NCI-H1105 treated with DMSO at 0.1 percent for 48 hours (cell line): Measurements from ENCODE around the gene SPNS1.
"Not testable (repeated sequence)": the region's sequence is repeated elsewhere in the genome, so short reads cannot be mapped to it uniquely, and the experiment has no call there.

Experiments
- DNase-seq: peaks from one replicate; lab custom pipeline; 2025; lab: John Stamatoyannopoulos, UW

The SPNS1 gene, protein sequence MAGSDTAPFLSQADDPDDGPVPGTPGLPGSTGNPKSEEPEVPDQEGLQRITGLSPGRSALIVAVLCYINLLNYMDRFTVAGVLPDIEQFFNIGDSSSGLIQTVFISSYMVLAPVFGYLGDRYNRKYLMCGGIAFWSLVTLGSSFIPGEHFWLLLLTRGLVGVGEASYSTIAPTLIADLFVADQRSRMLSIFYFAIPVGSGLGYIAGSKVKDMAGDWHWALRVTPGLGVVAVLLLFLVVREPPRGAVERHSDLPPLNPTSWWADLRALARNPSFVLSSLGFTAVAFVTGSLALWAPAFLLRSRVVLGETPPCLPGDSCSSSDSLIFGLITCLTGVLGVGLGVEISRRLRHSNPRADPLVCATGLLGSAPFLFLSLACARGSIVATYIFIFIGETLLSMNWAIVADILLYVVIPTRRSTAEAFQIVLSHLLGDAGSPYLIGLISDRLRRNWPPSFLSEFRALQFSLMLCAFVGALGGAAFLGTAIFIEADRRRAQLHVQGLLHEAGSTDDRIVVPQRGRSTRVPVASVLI

GRCh38 chr16:28974437-28975157 lies at the start of gene SPNS1:
Gene SPNS1, plus strand, starts transcription at chr16:28974778. Its CDS starts 374 bp downstream, at chr16:28975152.
- peak; percentile 92 for DNase-seq

DNA sequence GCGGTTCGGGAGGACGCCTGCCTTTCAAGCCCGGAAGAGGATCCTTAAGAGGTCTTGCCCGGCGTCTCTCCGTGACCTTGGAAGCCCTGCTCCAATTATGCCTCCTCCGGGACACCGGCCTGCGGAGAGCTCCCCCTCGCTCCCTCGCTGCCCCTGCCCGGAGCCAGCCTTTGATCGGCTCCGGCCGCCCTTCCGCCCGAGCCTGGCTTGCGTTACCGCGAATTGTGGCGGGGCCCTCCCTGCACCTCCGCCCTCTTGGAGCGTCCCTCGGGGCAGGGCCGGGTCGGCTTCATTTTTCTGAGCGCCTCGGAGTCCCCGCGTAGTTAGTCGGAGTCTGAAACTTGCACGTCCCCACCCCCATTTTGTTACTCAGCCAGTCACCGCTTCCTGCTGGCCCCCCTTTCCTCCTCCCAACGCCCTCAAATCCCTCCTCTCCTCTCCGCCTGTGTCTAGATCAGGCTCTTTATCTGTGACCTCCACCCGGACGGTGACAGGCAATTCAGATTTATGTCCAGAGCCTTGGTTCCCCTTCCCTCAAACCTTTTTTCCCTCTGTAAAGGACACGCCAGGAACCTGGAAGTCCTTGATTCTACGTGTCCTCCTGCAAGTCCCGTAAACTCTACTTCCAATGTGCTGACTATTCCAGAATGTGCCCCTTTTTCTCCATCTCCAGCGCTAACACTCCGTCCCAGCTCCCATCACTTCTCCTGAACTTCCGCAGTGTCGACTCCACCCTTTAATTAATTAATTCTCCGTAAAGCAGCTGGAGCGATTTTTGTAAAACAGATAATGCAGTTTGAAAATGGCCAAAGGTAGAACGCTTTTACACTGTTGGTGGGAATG lies 49.0 kb upstream of the SPNS1 start:
- DNase-seq = peak; percentile 61

DNA sequence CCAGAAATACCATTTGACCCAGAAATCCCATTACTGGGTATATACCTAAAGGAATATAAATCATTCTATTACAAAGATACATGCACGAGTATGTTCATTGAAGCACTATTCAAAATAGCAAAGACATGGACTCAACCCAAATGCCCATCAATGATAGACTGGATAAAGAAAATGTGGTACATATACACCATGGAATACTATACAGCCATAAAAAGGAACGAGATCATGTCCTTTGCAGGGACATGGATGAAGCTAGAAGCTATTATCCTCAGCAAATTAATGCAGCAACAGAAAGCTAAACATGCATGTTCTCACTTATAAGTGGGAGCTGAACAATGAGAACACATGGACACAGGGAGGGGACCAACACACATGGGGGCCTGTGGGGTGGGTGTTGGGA lies 48.3 kb upstream of the SPNS1 start:
- DNase-seq = not testable (repeated sequence)

DNA sequence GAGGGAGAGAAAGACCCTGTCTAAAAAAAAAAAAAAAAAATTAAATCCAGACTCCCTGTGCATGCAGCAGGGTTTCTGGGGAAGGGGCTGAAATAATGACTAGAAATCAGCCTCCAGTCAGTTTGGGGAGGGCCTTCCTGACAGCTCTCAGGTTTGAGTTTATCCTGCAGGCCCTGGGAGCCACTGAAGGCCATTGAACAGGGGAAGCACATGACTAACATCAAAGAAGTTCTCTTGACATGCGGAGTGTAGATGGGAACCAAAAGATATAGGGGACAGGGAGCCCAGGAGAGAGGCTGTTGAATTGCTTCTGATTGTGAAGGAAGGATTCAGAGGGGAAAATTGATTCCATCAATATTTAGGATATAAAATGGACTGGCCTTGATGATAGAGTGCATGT lies 46.8 kb upstream of the SPNS1 start:
- DNase-seq = no peak

- no peak for DNase-seq
Measured at GRCh38 chr16:28930203-28930602, 44.4 kb upstream of the SPNS1 start.

DNA sequence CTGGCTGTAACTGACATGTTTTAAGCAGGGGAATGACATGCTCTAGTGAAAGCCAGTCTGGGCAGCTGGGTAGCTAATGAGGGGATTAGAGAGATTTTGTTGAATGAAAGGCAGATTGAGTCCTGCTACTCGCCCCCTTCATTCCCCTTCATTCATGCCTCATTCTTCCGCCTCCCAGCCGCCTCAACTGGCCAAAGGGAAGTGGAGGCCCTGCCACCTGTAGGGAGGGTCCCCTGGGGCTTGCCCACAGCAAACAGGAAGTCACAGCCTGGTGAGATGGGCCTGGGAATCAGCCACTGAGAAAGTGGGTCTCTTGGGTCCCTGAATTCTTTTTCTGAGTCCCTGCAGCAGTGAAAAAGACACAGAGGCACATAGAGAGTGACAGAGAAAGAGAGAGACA lies 43.9 kb upstream of the SPNS1 start:
- no peak for DNase-seq

GRCh38 chr16:28931801-28932225 lies 42.8 kb upstream of the SPNS1 start, which contains the start of gene CD19:
Gene CD19, plus strand, starts transcription at chr16:28931971. Its CDS starts 30 bp downstream, at chr16:28932001.
- DNase-seq = no peak

GRCh38 chr16:28932339-28933141 lies 42.0 kb upstream of the SPNS1 start:
- DNase-seq = no peak

DNA sequence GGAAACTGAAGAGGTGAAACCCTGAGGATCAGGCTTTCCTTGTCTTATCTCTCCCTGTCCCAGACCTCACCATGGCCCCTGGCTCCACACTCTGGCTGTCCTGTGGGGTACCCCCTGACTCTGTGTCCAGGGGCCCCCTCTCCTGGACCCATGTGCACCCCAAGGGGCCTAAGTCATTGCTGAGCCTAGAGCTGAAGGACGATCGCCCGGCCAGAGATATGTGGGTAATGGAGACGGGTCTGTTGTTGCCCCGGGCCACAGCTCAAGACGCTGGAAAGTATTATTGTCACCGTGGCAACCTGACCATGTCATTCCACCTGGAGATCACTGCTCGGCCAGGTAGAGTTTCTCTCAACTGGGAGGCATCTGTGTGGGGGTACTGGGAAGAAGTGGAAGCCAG lies 41.4 kb upstream of the SPNS1 start:
- no peak for DNase-seq

DNA sequence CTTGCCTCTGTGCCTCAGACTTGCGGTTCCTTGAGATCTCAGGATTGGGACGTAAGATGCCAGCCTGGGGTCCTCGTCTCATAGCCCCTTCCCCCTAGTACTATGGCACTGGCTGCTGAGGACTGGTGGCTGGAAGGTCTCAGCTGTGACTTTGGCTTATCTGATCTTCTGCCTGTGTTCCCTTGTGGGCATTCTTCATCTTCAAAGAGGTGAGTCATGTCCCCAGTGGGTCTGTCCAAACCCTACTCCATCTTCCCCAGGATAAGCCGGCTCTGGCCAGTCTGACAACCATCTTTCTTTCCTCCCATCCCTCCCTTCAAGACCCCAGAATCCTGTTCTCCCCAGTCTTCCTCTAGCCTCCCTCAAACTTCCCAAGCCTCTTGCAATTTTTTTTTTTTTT lies 39.2 kb upstream of the SPNS1 start:
- no peak for DNase-seq

- no peak for DNase-seq
Measured at GRCh38 chr16:28935924-28936783, 38.4 kb upstream of the SPNS1 start.

DNA sequence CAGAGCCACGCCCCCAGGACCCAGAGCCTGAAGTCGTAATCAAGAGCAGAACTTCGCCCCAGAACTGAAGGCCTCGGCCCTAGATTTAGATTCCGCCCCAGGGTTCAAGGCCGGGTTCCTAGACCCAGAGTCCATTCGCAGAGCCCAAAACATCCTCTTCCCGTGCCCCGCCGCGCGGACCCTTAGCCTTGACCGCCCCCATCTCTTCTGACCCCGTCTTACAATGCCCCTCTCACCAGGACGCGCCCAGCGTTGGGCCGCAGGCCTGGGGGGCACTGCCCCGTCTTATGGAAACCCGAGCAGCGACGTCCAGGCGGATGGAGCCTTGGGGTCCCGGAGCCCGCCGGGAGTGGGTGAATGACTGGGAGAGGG lies 37.8 kb upstream of the SPNS1 start:
- no peak for DNase-seq

DNA sequence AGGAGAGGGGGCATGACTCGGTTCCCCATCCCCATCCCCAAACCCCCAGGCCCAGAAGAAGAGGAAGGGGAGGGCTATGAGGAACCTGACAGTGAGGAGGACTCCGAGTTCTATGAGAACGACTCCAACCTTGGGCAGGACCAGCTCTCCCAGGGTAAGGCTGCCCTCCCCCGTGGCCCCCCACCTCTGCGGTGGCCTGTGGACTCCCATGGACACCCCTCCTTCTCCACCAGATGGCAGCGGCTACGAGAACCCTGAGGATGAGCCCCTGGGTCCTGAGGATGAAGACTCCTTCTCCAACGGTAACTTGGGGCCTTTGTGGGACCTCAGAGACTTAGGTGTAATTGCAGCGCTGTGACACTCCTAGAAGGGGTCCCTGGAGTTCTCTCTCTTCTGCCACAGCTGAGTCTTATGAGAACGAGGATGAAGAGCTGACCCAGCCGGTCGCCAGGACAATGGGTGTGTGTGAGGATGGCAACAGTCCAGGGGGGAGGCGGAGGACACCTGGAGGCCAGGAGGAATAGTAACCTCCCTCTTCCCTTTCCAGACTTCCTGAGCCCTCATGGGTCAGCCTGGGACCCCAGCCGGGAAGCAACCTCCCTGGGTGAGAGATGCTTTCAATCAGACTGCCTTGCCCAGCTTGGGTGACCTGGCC lies 37.2 kb upstream of the SPNS1 start:
- DNase-seq = no peak

GRCh38 chr16:28938721-28939120 lies 35.9 kb upstream of the SPNS1 start:
- no peak for DNase-seq

- not testable (repeated sequence) for DNase-seq
Measured at GRCh38 chr16:28939825-28940224, 34.8 kb upstream of the SPNS1 start.

GRCh38 chr16:28943281-28943680 lies 31.3 kb upstream of the SPNS1 start:
- no peak for DNase-seq

GRCh38 chr16:28946681-28947080 lies 27.9 kb upstream of the SPNS1 start:
- no peak for DNase-seq

- peak; percentile 99 for DNase-seq
Measured at GRCh38 chr16:28950648-28951409, 23.7 kb upstream of the SPNS1 start, which contains the start of gene NFATC2IP. Gene NFATC2IP, plus strand, starts transcription at chr16:28950937. Its CDS starts 75 bp downstream, at chr16:28951012.

- DNase-seq = no peak
Measured at GRCh38 chr16:28951410-28951943, 23.1 kb upstream of the SPNS1 start.
